IMR-90 (cell line): ENCODE results near the gene NPLOC4. TPM values are rescaled to one million over a fixed set of nuclear protein-coding genes. Genes with fewer than 3 reads are reported as not detected.
A peak's percentile ranks its signal among the peaks of the same experiment; 100 is the strongest.

Source experiments
- ATAC-seq: fragments of 200-7000 bp; cut with Tn5 transposase; 2 replicates; pipeline ENCODE4 v1.9.1; 2020; ENCODE audit warnings: low read depth, mild to moderate bottlenecking, moderate library complexity
- BruUV-seq: library from RNA; stranded (reverse); fragments of 400-500 nt; replicated peaks from 2 replicates; lab custom pipeline; 2021; lab: Mats Ljungman, UMichigan
- CTCF ChIA-PET: fragments of 300-600 bp; formaldehyde crosslinking; extraction: SDS; loops from one replicate; lab custom pipeline; 2021; ENCODE audit warnings: antibody characterized with exemption; lab: Yijun Ruan, JAX
- POLR2A ChIA-PET: fragments of 300-600 bp; sonication (Branson Sonifier 250); formaldehyde crosslinking; loops from one replicate; lab custom pipeline; 2022; ENCODE audit warnings: antibody characterized with exemption; ENCODE audit not compliant: unreplicated experiment; lab: Charles Lee
- DNase-seq: peaks from one replicate; pipeline ENCODE4 v3.0.0; 2013
- H2AFZ ChIP-seq: replicated peaks from 2 replicates; pipeline ENCODE3; 2013; ENCODE audit warnings: low read length, mild to moderate bottlenecking; ENCODE audit not compliant: poor library complexity
- H2AK5ac ChIP-seq: 2 replicates; pipeline ENCODE4 v1.6.1; 2013; ENCODE audit warnings: low read depth, low read length, inconsistent platforms
- H2AK9ac ChIP-seq: replicated peaks from 2 replicates; pipeline ENCODE3; 2013; ENCODE audit warnings: mild to moderate bottlenecking, low read depth, low read length, moderate library complexity; ENCODE audit not compliant: poor library complexity
- H2BK120ac ChIP-seq: 2 replicates; pipeline ENCODE4 v1.6.1; 2013; ENCODE audit warnings: low read depth, low read length, inconsistent platforms
- H2BK15ac ChIP-seq: 3 replicates; pipeline ENCODE4 v1.6.1; 2013; ENCODE audit warnings: low read depth, low read length, inconsistent platforms
- H2BK20ac ChIP-seq: 2 replicates; pipeline ENCODE4 v1.6.1; 2013; ENCODE audit warnings: low read depth, mild to moderate bottlenecking, inconsistent platforms, low read length, moderate library complexity
- H2BK5ac ChIP-seq: 2 replicates; pipeline ENCODE4 v1.6.1; 2013; ENCODE audit warnings: mild to moderate bottlenecking, low read depth, low read length, inconsistent platforms; ENCODE audit not compliant: poor library complexity, severe bottlenecking
- H3K14ac ChIP-seq: replicated peaks from 2 replicates; pipeline ENCODE4 v1.6.1; 2013; ENCODE audit warnings: low read depth, low read length, inconsistent platforms
- H3K18ac ChIP-seq: 2 replicates; pipeline ENCODE4 v1.6.1; 2013; ENCODE audit warnings: low read depth, low read length, control low read depth
- H3K23ac ChIP-seq: 2 replicates; pipeline ENCODE4 v1.6.1; 2013; ENCODE audit warnings: low read depth, low read length, inconsistent platforms
- H3K27ac ChIP-seq: 2 replicates; pipeline ENCODE4 v1.5.1; 2013; ENCODE audit warnings: mild to moderate bottlenecking, control low read depth, low read length; ENCODE audit not compliant: insufficient read depth
- H3K27me3 ChIP-seq: 2 replicates; pipeline ENCODE4 v1.6.1; 2013; ENCODE audit warnings: low read length; ENCODE audit not compliant: control insufficient read depth, insufficient read depth
- H3K36me3 ChIP-seq: 2 replicates; pipeline ENCODE4 v1.6.1; 2013; ENCODE audit warnings: low read length, mixed read lengths; ENCODE audit not compliant: control insufficient read depth, insufficient read depth
- H3K4ac ChIP-seq: 2 replicates; pipeline ENCODE4 v1.6.1; 2013; ENCODE audit warnings: low read depth, low read length, inconsistent platforms
- H3K4me1 ChIP-seq: 2 replicates; pipeline ENCODE4 v1.6.1; 2013; ENCODE audit warnings: low read length, mixed read lengths; ENCODE audit not compliant: control insufficient read depth, insufficient read depth
- H3K4me2 ChIP-seq: 2 replicates; pipeline ENCODE4 v1.6.1; 2013; ENCODE audit warnings: low read depth, mild to moderate bottlenecking, control low read depth, low read length, moderate library complexity
- H3K4me3 ChIP-seq: 2 replicates; pipeline ENCODE4 v1.5.1; 2013; ENCODE audit warnings: low read depth, mild to moderate bottlenecking, control low read depth, low read length, moderate library complexity; ENCODE audit not compliant: insufficient read depth
- H3K56ac ChIP-seq: 2 replicates; pipeline ENCODE4 v1.6.1; 2013; ENCODE audit warnings: low read length, inconsistent platforms; ENCODE audit not compliant: insufficient read depth; ENCODE audit errors: extremely low read depth
- H3K79me1 ChIP-seq, 2 experiments: 2 replicates each; pipeline ENCODE4 v1.6.1; 2013; ENCODE audit warnings: low read length in 2 of 2, inconsistent platforms in 1 of 2, low read depth in 1 of 2
- H3K9ac ChIP-seq: 2 replicates; pipeline ENCODE4 v1.6.1; 2013; ENCODE audit warnings: low read depth, low read length, control low read depth
- H3K9me1 ChIP-seq: 2 replicates; pipeline ENCODE4 v1.6.1; 2013; ENCODE audit warnings: low read length, inconsistent platforms; ENCODE audit not compliant: insufficient read depth
- H3K9me3 ChIP-seq: 2 replicates; pipeline ENCODE4 v1.6.1; 2013; ENCODE audit warnings: low read length; ENCODE audit not compliant: control insufficient read depth, insufficient read depth
- H4K20me1 ChIP-seq: 2 replicates; pipeline ENCODE4 v1.6.1; 2013; ENCODE audit warnings: low read length, inconsistent platforms; ENCODE audit not compliant: insufficient read depth
- H4K5ac ChIP-seq: 2 replicates; pipeline ENCODE4 v1.6.1; 2013; ENCODE audit warnings: mild to moderate bottlenecking, low read depth, low read length, control low read depth
- H4K8ac ChIP-seq, 2 experiments: 2 replicates each; pipeline ENCODE4 v1.6.1; 2013; ENCODE audit warnings: low read depth in 2 of 2, low read length in 2 of 2, control low read depth in 1 of 2, inconsistent platforms in 1 of 2
- H4K91ac ChIP-seq: 2 replicates; pipeline ENCODE4 v1.6.1; 2013; ENCODE audit warnings: low read depth, low read length, inconsistent platforms; ENCODE audit not compliant: insufficient read depth
- BHLHE40 ChIP-seq: fragments of 150-350 bp; IDR thresholded peaks from 2 replicates; pipeline ENCODE4 v1.6.1; 2016; ENCODE audit warnings: mild to moderate bottlenecking, low read depth, low read length
- CHD1 ChIP-seq: IDR thresholded peaks from 2 replicates; pipeline ENCODE4 v1.6.1; 2012; ENCODE audit warnings: low read depth, low read length, improper control_type of control experiment
- CTCF ChIP-seq: conservative IDR thresholded peaks from 2 replicates; pipeline ENCODE4 v1.5.1; 2012; ENCODE audit warnings: mild to moderate bottlenecking, low read depth, low read length, improper control_type of control experiment
- FOS ChIP-seq: fragments of 150-350 bp; IDR thresholded peaks from 2 replicates; pipeline ENCODE4 v1.6.1; 2016; ENCODE audit warnings: low read depth, low read length
- MAFK ChIP-seq: IDR thresholded peaks from 2 replicates; pipeline ENCODE4 v1.6.1; 2012; ENCODE audit warnings: low read depth, low read length, improper control_type of control experiment
- MAZ ChIP-seq: IDR thresholded peaks from 2 replicates; pipeline ENCODE4 v1.6.1; 2012; ENCODE audit warnings: low read depth, mild to moderate bottlenecking, low read length, improper control_type of control experiment, moderate library complexity, borderline replicate concordance
- NFE2L2 ChIP-seq: fragments of 150-350 bp; IDR thresholded peaks from 2 replicates; pipeline ENCODE4 v1.6.1; 2016; ENCODE audit warnings: low read depth, mild to moderate bottlenecking, low read length
- RAD21 ChIP-seq: IDR thresholded peaks from 2 replicates; pipeline ENCODE4 v1.6.1; 2012; ENCODE audit warnings: low read length, improper control_type of control experiment
- RCOR1 ChIP-seq: IDR thresholded peaks from 2 replicates; pipeline ENCODE4 v1.6.1; 2012; ENCODE audit warnings: mild to moderate bottlenecking, low read length, improper control_type of control experiment; ENCODE audit not compliant: insufficient replicate concordance
- RFX5 ChIP-seq: IDR thresholded peaks from 2 replicates; pipeline ENCODE4 v1.8.0; 2012; ENCODE audit warnings: low read depth, mild to moderate bottlenecking, low read length, moderate library complexity
- WGBS, 2 experiments: methylation state at CpG; one replicate each; pipeline versions ENCODE4 v1.1.5 to v1.1.7; 2013; ENCODE audit warnings: missing lambda C conversion rate in 2 of 2; ENCODE audit not compliant: insufficient read length in 1 of 2; ENCODE audit errors: extremely low coverage in 2 of 2; 5-methylcytosine and 5-hydroxymethylcytosine counted together
- dilution Hi-C: fragments of 300-500 bp; cut with HindIII; formaldehyde crosslinking; loops from one replicate; pipeline ENCODE4 v1.14.3; 2018; ENCODE audit warnings: low sequenced_read_pairs; ENCODE audit not compliant: unreplicated experiment
- in situ Hi-C: fragments of 300-500 bp; cut with MboI; formaldehyde crosslinking; loops from 3 replicates; pipeline ENCODE4 v1.14.3; 2019; ENCODE audit warnings: low sequenced_read_pairs, inconsistent platforms, mixed read lengths
- intact Hi-C: fragments of 100-400 bp; cut with micrococcal nuclease; formaldehyde crosslinking; loops from 2 replicates; pipeline ENCODE4 v1.10.0; 2022
- polyA plus RNA-seq, 3 experiments: library from polyadenylated mRNA; depleted of rRNA; stranded (reverse); fragments of >200 nt; gene quantifications; 2 replicates each; pipeline ENCODE4 v1.2.3, GENCODE V29; 2012; ENCODE audit warnings: low replicate concordance in 1 of 3
- total RNA-seq: library from RNA; depleted of rRNA; stranded (reverse); fragments of >200 nt; gene quantifications from 2 replicates; pipeline ENCODE4 v1.2.3, GENCODE V29; 2012
- TF ChIP-seq, protein P1 (sequence below): fragments of 150-350 bp; IDR thresholded peaks from 2 replicates; pipeline ENCODE4 v1.6.1; 2016; ENCODE audit warnings: low read depth, mild to moderate bottlenecking, low read length, moderate library complexity, borderline replicate concordance

Gene NPLOC4
- total and polyA plus RNA-seq, 2 of the 4 experiments (the other 2 are of a cell fraction) = 70.4 to 78.3 TPM

GRCh38 chr17:81652906-81653771 is 16.2 kb upstream of the NPLOC4 start:
- Histone ChIP-seq H3K4me2 (no peak overlapping the region), H3K14ac (no peak overlapping the region), H3K9me3 (peaks cover 8% of the 10 kb centered on the region; the same call in 1 of the 2 replicates), H3K27me3 (peaks cover 9% of the 10 kb centered on the region), H3K4me1 (peaks cover 6% of the 10 kb centered on the region), H3K79me1 (no peaks in the 10 kb centered on the region; a peak in 1 of 4 replicates), H3K4me3 (no peak overlapping the region), H2BK20ac (no peak overlapping the region), H2AK5ac (peak overlapping the region; percentile 39; the same call in 1 of the 2 replicates), H3K36me3 (no peaks in the 10 kb centered on the region), H3K9ac (no peak overlapping the region), H2BK15ac (no peak overlapping the region), H2BK120ac (no peak overlapping the region), H2AK9ac (peak overlapping the region; percentile 28), H4K5ac (no peak overlapping the region), H2AFZ (peak overlapping the region; percentile 51), H3K4ac (no peak overlapping the region), H3K23ac (no peak overlapping the region), H3K56ac (no peak overlapping the region), H3K18ac (no peak overlapping the region), H2BK5ac (no peak overlapping the region), H3K27ac (no peak overlapping the region), H4K20me1 (peaks cover 3% of the 10 kb centered on the region; the same call in 1 of the 2 replicates), H4K91ac (no peak overlapping the region), H4K8ac (no peak overlapping the region), H3K9me1 (peaks cover 12% of the 10 kb centered on the region)
- CTCF ChIA-PET = no interaction called here
- TF ChIP-seq RCOR1 (no peak), MAFK (no peak), NFE2L2 (no peak), MAZ (no peak), RFX5 (no peak), CHD1 (no peak), BHLHE40 (no peak), FOS (no peak), RAD21 (no peak), CTCF (no peak)
- TF ChIP-seq, protein P1, sequence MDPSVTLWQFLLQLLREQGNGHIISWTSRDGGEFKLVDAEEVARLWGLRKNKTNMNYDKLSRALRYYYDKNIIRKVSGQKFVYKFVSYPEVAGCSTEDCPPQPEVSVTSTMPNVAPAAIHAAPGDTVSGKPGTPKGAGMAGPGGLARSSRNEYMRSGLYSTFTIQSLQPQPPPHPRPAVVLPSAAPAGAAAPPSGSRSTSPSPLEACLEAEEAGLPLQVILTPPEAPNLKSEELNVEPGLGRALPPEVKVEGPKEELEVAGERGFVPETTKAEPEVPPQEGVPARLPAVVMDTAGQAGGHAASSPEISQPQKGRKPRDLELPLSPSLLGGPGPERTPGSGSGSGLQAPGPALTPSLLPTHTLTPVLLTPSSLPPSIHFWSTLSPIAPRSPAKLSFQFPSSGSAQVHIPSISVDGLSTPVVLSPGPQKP = no peak
- ATAC-seq = no peak
- intact Hi-C loops = no loop called here
- dilution Hi-C loops = no loop called here
- POLR2A ChIA-PET = no interaction called here
- no peak for DNase-seq
- 75% methylated on average over 2 of the region's 27 CpGs; no CpG with 5 or more reads in 1 of the 2 experiments for WGBS, 2 experiments
- BruUV-seq = no TSS peak
- in situ Hi-C loops = no loop called here
